H4 (cell line): ENCODE data around the gene UBAP2. TPM values are rescaled to one million over a fixed set of nuclear protein-coding genes. Genes with fewer than 3 reads are reported as not detected.
A peak's percentile ranks its signal among the peaks of the same experiment; 100 is the strongest.

ENCODE experiments used
- DNase-seq: peaks from one replicate; pipeline ENCODE4 v3.0.0-alpha.2; 2015; ENCODE audit warnings: low spot score
- total RNA-seq: library from RNA; depleted of rRNA; stranded (reverse); fragments of >200 nt; shearing (Covaris generic); gene quantifications from 2 replicates; pipeline ENCODE4 v1.2.3, GENCODE V29; 2014

The UBAP2 gene
- total RNA-seq, 1 experiment from 2014 or later: 12.1 TPM

GRCh38 chr9:33924978-33925797 lies 123.5 kb downstream of the UBAP2 start:
- peak; percentile 60 for DNase-seq

- no peak for DNase-seq
Measured at GRCh38 chr9:33923998-33924701, 124.5 kb downstream of the UBAP2 start.

GRCh38 chr9:33923079-33923478 lies 125.6 kb downstream of the UBAP2 start:
- no peak for DNase-seq

- no peak for DNase-seq
Measured at GRCh38 chr9:33921967-33922895, 126.5 kb downstream of the UBAP2 start.

- no peak for DNase-seq
Measured at GRCh38 chr9:33919276-33919897, 129.3 kb downstream of the UBAP2 start.

GRCh38 chr9:33917036-33917435 lies 131.7 kb downstream of the UBAP2 start:
- no peak for DNase-seq

GRCh38 chr9:33914887-33915628 lies 133.6 kb downstream of the UBAP2 start:
- DNase-seq: no peak

- no peak for DNase-seq
Measured at GRCh38 chr9:33913541-33913940, 135.1 kb downstream of the UBAP2 start.

- no peak for DNase-seq
Measured at GRCh38 chr9:33908749-33909148, 139.9 kb downstream of the UBAP2 start.

GRCh38 chr9:33908114-33908513 lies 140.6 kb downstream of the UBAP2 start:
- no peak for DNase-seq

- no peak for DNase-seq
Measured at GRCh38 chr9:33907347-33907746, 141.3 kb downstream of the UBAP2 start.

- no peak for DNase-seq
Measured at GRCh38 chr9:33906769-33907168, 141.9 kb downstream of the UBAP2 start.

- no peak for DNase-seq
Measured at GRCh38 chr9:33905137-33905536, 143.6 kb downstream of the UBAP2 start.

GRCh38 chr9:33903157-33903780 lies 145.4 kb downstream of the UBAP2 start:
- DNase-seq: no peak

GRCh38 chr9:33894316-33894715 lies 154.4 kb downstream of the UBAP2 start:
- no peak for DNase-seq

- DNase-seq: no peak
Measured at GRCh38 chr9:33893861-33894260, 154.8 kb downstream of the UBAP2 start.

GRCh38 chr9:33885948-33886347 lies 162.7 kb downstream of the UBAP2 start:
- DNase-seq: no peak

- peak; percentile 35 for DNase-seq
Measured at GRCh38 chr9:33884856-33885701, 163.6 kb downstream of the UBAP2 start.

GRCh38 chr9:33881635-33882034 lies 167.1 kb downstream of the UBAP2 start:
- no peak for DNase-seq
